Neural cell (in vitro differentiated cells): ENCODE measurements around the gene UMPS. TPM values are rescaled to one million over a fixed set of nuclear protein-coding genes. Genes with fewer than 3 reads are reported as not detected.

ENCODE experiments used
- H2AFZ ChIP-seq: fragments of 200-600, 300-800 bp; sonication (generic), shearing (Covaris generic); 2 replicates; pipeline ENCODE4 v1.6.0; 2014; ENCODE audit warnings: low read depth, mild to moderate bottlenecking, antibody characterized with exemption, low read length, moderate library complexity
- H3F3A ChIP-seq: fragments of 200-600 bp; shearing (Covaris generic); 2 replicates; pipeline ENCODE4 v1.6.1; 2016; ENCODE audit warnings: mild to moderate bottlenecking, moderate library complexity, mixed read lengths, antibody characterized with exemption, low read length; ENCODE audit not compliant: insufficient read depth, poor library complexity, severe bottlenecking
- H3K27ac ChIP-seq: fragments of 200-600, 300-800 bp; sonication (generic), shearing (Covaris generic); 2 replicates; pipeline ENCODE4 v1.5.1; 2014; ENCODE audit warnings: mild to moderate bottlenecking, low read length, moderate library complexity
- H3K27me3 ChIP-seq: fragments of 300-800, 200-600 bp; sonication (generic), shearing (Covaris generic); 2 replicates; pipeline ENCODE4 v1.6.0; 2014; ENCODE audit warnings: mild to moderate bottlenecking, low read depth, low read length, moderate library complexity; ENCODE audit not compliant: insufficient read depth
- H3K36me3 ChIP-seq: fragments of 300-800, 200-600 bp; sonication (generic), shearing (Covaris generic); 2 replicates; pipeline ENCODE4 v1.5.1; 2014; ENCODE audit warnings: mild to moderate bottlenecking, antibody characterized with exemption, low read length, moderate library complexity; ENCODE audit not compliant: insufficient read depth
- H3K4me2 ChIP-seq: fragments of 300-800, 200-600 bp; sonication (generic), shearing (Covaris generic); 2 replicates; pipeline ENCODE4 v1.6.0; 2014; ENCODE audit warnings: mild to moderate bottlenecking, low read length
- H3K4me3 ChIP-seq: fragments of 300-800, 200-600 bp; sonication (generic), shearing (Covaris generic); 2 replicates; pipeline ENCODE4 v1.5.1; 2014; ENCODE audit warnings: mild to moderate bottlenecking, low read length, moderate library complexity
- H3K79me2 ChIP-seq: fragments of 200-600 bp; shearing (Covaris generic); replicated peaks from 2 replicates; pipeline ENCODE4 v1.6.0; 2014; ENCODE audit warnings: mild to moderate bottlenecking, low read length, moderate library complexity; ENCODE audit not compliant: insufficient read depth
- H3K9ac ChIP-seq: fragments of 300-800, 200-600 bp; sonication (generic), shearing (Covaris generic); 2 replicates; pipeline ENCODE4 v1.6.1; 2016; ENCODE audit warnings: mild to moderate bottlenecking, low read length, mixed read lengths
- H3K9me2 ChIP-seq: fragments of 200-600 bp; shearing (Covaris generic); 2 replicates; pipeline ENCODE4 v1.6.1; 2016; ENCODE audit warnings: mild to moderate bottlenecking, low read length, mixed read lengths; ENCODE audit not compliant: insufficient read depth
- H3K9me3 ChIP-seq: fragments of 200-600, 300-800 bp; sonication (generic), shearing (Covaris generic); 2 replicates; pipeline ENCODE4 v1.6.1; 2016; ENCODE audit warnings: mild to moderate bottlenecking, mixed run types, low read length, moderate library complexity, mixed read lengths
- H4K20me1 ChIP-seq: fragments of 200-600 bp; shearing (Covaris generic); 2 replicates; pipeline ENCODE4 v1.6.1; 2016; ENCODE audit warnings: mild to moderate bottlenecking, mixed run types; ENCODE audit not compliant: insufficient read depth
- EP300 ChIP-seq: fragments of 450-650 bp; conservative IDR thresholded peaks from 2 replicates; pipeline ENCODE4 v1.6.1; 2014; ENCODE audit warnings: antibody characterized with exemption, mild to moderate bottlenecking, moderate library complexity; ENCODE audit not compliant: poor library complexity, severe bottlenecking
- EZH2 ChIP-seq: fragments of 200-600, 300-800 bp; shearing (Covaris generic), sonication (generic); IDR thresholded peaks from 2 replicates; pipeline ENCODE4 v1.6.1; 2014; ENCODE audit warnings: antibody characterized with exemption, low read length, borderline replicate concordance, mild to moderate bottlenecking; ENCODE audit not compliant: insufficient read depth, poor library complexity, severe bottlenecking
- MXI1 ChIP-seq: fragments of 450-650 bp; conservative IDR thresholded peaks from 2 replicates; pipeline ENCODE4 v1.6.1; 2014; ENCODE audit warnings: antibody characterized with exemption, mild to moderate bottlenecking; ENCODE audit not compliant: poor library complexity, severe bottlenecking
- POLR2AphosphoS5 ChIP-seq: IDR thresholded peaks from 2 replicates; pipeline ENCODE4 v1.6.1; 2012
- RAD21 ChIP-seq: fragments of 450-650 bp; conservative IDR thresholded peaks from 2 replicates; pipeline ENCODE4 v1.6.1; 2014; ENCODE audit warnings: antibody characterized with exemption, mild to moderate bottlenecking, moderate library complexity
- SMC3 ChIP-seq: fragments of 450-650 bp; conservative IDR thresholded peaks from 2 replicates; pipeline ENCODE4 v1.6.1; 2014; ENCODE audit warnings: antibody characterized with exemption, mild to moderate bottlenecking, moderate library complexity; ENCODE audit not compliant: poor library complexity
- TAF1 ChIP-seq: IDR thresholded peaks from 2 replicates; pipeline ENCODE4 v1.6.1; 2012; ENCODE audit warnings: low read depth
- polyA plus RNA-seq: library from polyadenylated mRNA; depleted of rRNA; stranded (reverse); fragments of >200 nt; gene quantifications from 2 replicates; pipeline ENCODE4 v1.2.3, GENCODE V29; 2014
- TF ChIP-seq, protein P1 (sequence below): fragments of 450-650 bp; IDR thresholded peaks from 2 replicates; pipeline ENCODE4 v1.5.1; 2014; ENCODE audit warnings: antibody characterized with exemption, mild to moderate bottlenecking, moderate library complexity; ENCODE audit not compliant: poor library complexity, severe bottlenecking
- TF ChIP-seq, protein P2 (sequence below): IDR thresholded peaks from 2 replicates; pipeline ENCODE4 v1.6.1; 2012; ENCODE audit warnings: borderline replicate concordance

Gene UMPS
- polyA plus RNA-seq, 1 donor from 2014 or later = 22.5 TPM

DNA sequence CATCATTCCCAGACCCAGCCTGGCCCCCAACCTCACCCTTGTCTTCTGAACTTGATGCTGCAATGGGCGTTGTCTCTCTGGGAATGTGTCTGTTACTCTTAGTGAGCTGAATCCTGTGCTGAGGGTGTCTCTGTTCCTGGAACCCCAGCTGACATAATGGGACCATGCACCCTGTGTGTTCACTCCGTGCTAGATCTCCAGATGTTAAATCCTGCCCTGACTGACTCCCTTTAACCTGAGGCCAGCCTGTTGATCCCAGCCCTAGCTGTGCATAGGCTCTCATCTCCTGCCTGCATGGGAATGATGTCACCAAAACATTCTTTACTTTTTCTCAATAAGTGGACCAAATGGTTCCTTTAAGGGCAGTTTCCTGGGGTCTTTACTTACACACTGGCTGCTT lies 48.0 kb upstream of the UMPS start:
- no peak overlapping the region for H3K9ac ChIP-seq
- no peak overlapping the region for H2AFZ ChIP-seq
- peaks cover 6% of the 10 kb centered on the region for H3K36me3 ChIP-seq
- H3K4me2 ChIP-seq = no peak overlapping the region
- TF ChIP-seq EZH2 = no peak
- no peak for TF ChIP-seq EP300
- no peak for TF ChIP-seq RAD21
- TF ChIP-seq SMC3 = no peak
- TF ChIP-seq MXI1 = no peak
- TF ChIP-seq, protein P1, sequence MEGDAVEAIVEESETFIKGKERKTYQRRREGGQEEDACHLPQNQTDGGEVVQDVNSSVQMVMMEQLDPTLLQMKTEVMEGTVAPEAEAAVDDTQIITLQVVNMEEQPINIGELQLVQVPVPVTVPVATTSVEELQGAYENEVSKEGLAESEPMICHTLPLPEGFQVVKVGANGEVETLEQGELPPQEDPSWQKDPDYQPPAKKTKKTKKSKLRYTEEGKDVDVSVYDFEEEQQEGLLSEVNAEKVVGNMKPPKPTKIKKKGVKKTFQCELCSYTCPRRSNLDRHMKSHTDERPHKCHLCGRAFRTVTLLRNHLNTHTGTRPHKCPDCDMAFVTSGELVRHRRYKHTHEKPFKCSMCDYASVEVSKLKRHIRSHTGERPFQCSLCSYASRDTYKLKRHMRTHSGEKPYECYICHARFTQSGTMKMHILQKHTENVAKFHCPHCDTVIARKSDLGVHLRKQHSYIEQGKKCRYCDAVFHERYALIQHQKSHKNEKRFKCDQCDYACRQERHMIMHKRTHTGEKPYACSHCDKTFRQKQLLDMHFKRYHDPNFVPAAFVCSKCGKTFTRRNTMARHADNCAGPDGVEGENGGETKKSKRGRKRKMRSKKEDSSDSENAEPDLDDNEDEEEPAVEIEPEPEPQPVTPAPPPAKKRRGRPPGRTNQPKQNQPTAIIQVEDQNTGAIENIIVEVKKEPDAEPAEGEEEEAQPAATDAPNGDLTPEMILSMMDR = no peak
- no peak for TF ChIP-seq TAF1
- no peak overlapping the region for H3K27ac ChIP-seq
- H3K27me3 ChIP-seq = no peaks in the 10 kb centered on the region
- H3K4me3 ChIP-seq = no peak overlapping the region
- H4K20me1 ChIP-seq = no peaks in the 10 kb centered on the region
- no peaks in the 10 kb centered on the region for H3K9me3 ChIP-seq
- no peaks in the 10 kb centered on the region for H3K9me2 ChIP-seq
- H3F3A ChIP-seq = no peaks in the 10 kb centered on the region
- H3K79me2 ChIP-seq = no peaks in the 10 kb centered on the region

DNA sequence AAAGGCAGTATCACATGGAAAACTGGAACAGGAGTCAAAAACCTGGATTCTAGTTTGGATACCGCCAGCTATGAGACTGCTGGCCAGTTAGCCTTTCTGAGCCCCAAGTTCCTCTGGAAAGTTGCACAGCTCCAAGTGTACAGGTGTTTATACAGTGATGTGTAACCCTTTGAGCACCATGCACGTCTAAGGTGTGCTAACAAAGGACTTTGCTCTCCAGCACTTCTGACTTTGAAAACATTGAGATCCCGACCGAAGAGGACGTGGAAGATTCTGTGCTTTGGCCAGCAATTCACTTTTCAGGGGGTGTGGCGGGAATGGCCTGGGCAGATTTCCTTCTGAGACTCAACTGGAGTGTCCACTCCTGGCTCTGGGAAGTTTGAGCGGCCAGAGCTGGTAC lies 45.8 kb upstream of the UMPS start:
- TF ChIP-seq, protein P2, sequence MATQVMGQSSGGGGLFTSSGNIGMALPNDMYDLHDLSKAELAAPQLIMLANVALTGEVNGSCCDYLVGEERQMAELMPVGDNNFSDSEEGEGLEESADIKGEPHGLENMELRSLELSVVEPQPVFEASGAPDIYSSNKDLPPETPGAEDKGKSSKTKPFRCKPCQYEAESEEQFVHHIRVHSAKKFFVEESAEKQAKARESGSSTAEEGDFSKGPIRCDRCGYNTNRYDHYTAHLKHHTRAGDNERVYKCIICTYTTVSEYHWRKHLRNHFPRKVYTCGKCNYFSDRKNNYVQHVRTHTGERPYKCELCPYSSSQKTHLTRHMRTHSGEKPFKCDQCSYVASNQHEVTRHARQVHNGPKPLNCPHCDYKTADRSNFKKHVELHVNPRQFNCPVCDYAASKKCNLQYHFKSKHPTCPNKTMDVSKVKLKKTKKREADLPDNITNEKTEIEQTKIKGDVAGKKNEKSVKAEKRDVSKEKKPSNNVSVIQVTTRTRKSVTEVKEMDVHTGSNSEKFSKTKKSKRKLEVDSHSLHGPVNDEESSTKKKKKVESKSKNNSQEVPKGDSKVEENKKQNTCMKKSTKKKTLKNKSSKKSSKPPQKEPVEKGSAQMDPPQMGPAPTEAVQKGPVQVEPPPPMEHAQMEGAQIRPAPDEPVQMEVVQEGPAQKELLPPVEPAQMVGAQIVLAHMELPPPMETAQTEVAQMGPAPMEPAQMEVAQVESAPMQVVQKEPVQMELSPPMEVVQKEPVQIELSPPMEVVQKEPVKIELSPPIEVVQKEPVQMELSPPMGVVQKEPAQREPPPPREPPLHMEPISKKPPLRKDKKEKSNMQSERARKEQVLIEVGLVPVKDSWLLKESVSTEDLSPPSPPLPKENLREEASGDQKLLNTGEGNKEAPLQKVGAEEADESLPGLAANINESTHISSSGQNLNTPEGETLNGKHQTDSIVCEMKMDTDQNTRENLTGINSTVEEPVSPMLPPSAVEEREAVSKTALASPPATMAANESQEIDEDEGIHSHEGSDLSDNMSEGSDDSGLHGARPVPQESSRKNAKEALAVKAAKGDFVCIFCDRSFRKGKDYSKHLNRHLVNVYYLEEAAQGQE = no peak
- no peak for TF ChIP-seq EZH2
- TF ChIP-seq, protein P1 = no peak
- TF ChIP-seq POLR2AphosphoS5 = no peak
- TF ChIP-seq TAF1 = no peak
- no peak for TF ChIP-seq SMC3
- TF ChIP-seq EP300 = no peak
- TF ChIP-seq RAD21 = no peak
- no peak for TF ChIP-seq MXI1
- Histone ChIP-seq H2AFZ (no peak overlapping the region), H3K9me3 (no peaks in the 10 kb centered on the region), H3K27ac (no peak overlapping the region), H3K4me2 (no peak overlapping the region), H3K36me3 (peaks cover 6% of the 10 kb centered on the region), H3F3A (no peaks in the 10 kb centered on the region), H3K4me3 (no peak overlapping the region), H3K79me2 (no peaks in the 10 kb centered on the region), H3K9me2 (no peaks in the 10 kb centered on the region), H4K20me1 (no peaks in the 10 kb centered on the region), H3K9ac (no peak overlapping the region), H3K27me3 (no peaks in the 10 kb centered on the region)
